Measurements from ENCODE around the gene FES. TPM values are rescaled to one million over a fixed set of nuclear protein-coding genes. Genes with fewer than 3 reads are reported as not detected.

Gene FES
- total and polyA plus RNA-seq, 4 donors: 11.6 to 68.3 (median 33.1) TPM

DNA sequence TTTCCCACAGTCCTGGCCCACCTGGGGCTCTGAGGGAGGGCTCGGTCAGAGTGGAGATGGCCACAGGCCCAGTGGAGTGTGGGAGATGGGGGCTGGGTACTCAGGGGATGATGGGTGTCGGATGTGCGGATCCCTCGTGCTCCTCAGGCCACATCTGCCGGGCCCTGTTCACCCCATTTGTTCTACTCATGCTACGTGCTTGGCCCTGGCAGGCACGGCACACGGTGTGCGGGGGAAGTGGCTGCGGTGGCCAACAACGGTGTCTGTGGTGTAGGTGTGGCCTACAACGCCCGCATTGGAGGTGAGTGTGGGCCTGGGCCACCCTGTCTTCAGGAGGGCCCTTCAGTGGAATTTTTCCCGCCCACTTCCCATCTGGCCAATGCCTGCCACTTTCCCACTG lies 7.0 kb upstream of the FES start:
- Histone ChIP-seq H3K27ac (ENCODE audit: low read depth in 1 of 2, low read length in 2 of 2) (no peak overlapping the region), H3K27me3 (ENCODE audit: control insufficient read depth in 1 of 2, insufficient read depth in 2 of 2, low read length in 1 of 2) (no peaks in the 10 kb centered on the region), H3K4me3 (ENCODE audit: low read length in 2 of 2) (no peak overlapping the region), H3K4me1 (ENCODE audit: control insufficient read depth in 1 of 2, insufficient read depth in 2 of 2, low read length in 2 of 2) (no peaks in the 10 kb centered on the region), H3K9me3 (ENCODE audit: control insufficient read depth, low read length) (no peaks in the 10 kb centered on the region), H3K36me3 (ENCODE audit: control insufficient read depth in 1 of 2, insufficient read depth in 2 of 2, low read length in 1 of 2) (peaks cover 6 to 12% of the 10 kb centered on the region in 2 donors)
- DNase-seq (no peak), ATAC-seq (ENCODE audit: low FRiP score) (no peak)
- WGBS, 2 donors: 92% methylated on average over 14 of the region's 14 CpGs
- intact Hi-C loops (cut with DNase I): no loop called here

DNA sequence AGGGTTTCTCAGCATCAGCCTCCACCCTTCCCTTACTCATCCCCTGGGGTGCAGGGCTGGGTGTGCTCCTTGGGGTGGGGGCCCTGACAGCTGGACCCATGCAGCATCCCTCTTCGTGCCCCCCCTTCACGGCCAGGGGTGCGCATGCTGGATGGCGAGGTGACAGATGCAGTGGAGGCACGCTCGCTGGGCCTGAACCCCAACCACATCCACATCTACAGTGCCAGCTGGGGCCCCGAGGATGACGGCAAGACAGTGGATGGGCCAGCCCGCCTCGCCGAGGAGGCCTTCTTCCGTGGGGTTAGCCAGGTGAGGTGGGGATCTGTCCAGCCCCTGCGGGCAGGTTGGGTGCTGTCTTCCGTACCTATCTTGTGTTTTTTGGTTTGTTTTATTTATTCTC lies 6.3 kb upstream of the FES start:
- Histone ChIP-seq H3K27ac (ENCODE audit: low read depth in 1 of 2, low read length in 2 of 2) (no peak overlapping the region), H3K4me3 (ENCODE audit: low read length in 2 of 2) (no peak overlapping the region), H3K27me3 (ENCODE audit: control insufficient read depth in 1 of 2, insufficient read depth in 2 of 2, low read length in 1 of 2) (no peaks in the 10 kb centered on the region), H3K9me3 (ENCODE audit: control insufficient read depth, low read length) (no peaks in the 10 kb centered on the region), H3K36me3 (ENCODE audit: control insufficient read depth in 1 of 2, insufficient read depth in 2 of 2, low read length in 1 of 2) (peaks cover 6 to 12% of the 10 kb centered on the region in 2 donors), H3K4me1 (ENCODE audit: control insufficient read depth in 1 of 2, insufficient read depth in 2 of 2, low read length in 2 of 2) (no peaks in the 10 kb centered on the region)
- WGBS, 2 donors: 93 to 95% methylated on average over 14 of the region's 14 CpGs
- no peak for ATAC-seq (ENCODE audit: low FRiP score)
- DNase-seq: no peak
- intact Hi-C loops (cut with DNase I): no loop called here

DNA sequence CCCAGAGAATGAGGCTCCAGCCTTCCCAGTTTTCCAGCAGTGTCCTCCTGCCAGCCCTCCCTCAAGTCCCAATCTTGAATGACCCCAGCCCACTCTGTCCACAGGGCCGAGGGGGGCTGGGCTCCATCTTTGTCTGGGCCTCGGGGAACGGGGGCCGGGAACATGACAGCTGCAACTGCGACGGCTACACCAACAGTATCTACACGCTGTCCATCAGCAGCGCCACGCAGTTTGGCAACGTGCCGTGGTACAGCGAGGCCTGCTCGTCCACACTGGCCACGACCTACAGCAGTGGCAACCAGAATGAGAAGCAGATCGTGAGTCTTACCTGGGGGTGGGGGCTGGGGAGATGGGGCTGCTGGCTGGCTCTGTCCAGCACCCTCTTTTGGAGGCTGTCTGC lies 5.6 kb upstream of the FES start:
- ATAC-seq (ENCODE audit: low FRiP score) (no peak), DNase-seq (no peak)
- H3K27me3 ChIP-seq (ENCODE audit: control insufficient read depth in 1 of 2, insufficient read depth in 2 of 2, low read length in 1 of 2): no peaks in the 10 kb centered on the region
- WGBS, 2 donors: 90 to 91% methylated on average over 15 of the region's 15 CpGs
- H3K27ac ChIP-seq (ENCODE audit: low read depth in 1 of 2, low read length in 2 of 2): no peak overlapping the region
- peaks cover 6 to 12% of the 10 kb centered on the region in 2 donors for H3K36me3 ChIP-seq (ENCODE audit: control insufficient read depth in 1 of 2, insufficient read depth in 2 of 2, low read length in 1 of 2)
- H3K9me3 ChIP-seq (ENCODE audit: control insufficient read depth, low read length): no peaks in the 10 kb centered on the region
- H3K4me3 ChIP-seq (ENCODE audit: low read length in 2 of 2): no peak overlapping the region
- intact Hi-C loops (cut with DNase I): no loop called here
- H3K4me1 ChIP-seq (ENCODE audit: control insufficient read depth in 1 of 2, insufficient read depth in 2 of 2, low read length in 2 of 2): no peaks in the 10 kb centered on the region

DNA sequence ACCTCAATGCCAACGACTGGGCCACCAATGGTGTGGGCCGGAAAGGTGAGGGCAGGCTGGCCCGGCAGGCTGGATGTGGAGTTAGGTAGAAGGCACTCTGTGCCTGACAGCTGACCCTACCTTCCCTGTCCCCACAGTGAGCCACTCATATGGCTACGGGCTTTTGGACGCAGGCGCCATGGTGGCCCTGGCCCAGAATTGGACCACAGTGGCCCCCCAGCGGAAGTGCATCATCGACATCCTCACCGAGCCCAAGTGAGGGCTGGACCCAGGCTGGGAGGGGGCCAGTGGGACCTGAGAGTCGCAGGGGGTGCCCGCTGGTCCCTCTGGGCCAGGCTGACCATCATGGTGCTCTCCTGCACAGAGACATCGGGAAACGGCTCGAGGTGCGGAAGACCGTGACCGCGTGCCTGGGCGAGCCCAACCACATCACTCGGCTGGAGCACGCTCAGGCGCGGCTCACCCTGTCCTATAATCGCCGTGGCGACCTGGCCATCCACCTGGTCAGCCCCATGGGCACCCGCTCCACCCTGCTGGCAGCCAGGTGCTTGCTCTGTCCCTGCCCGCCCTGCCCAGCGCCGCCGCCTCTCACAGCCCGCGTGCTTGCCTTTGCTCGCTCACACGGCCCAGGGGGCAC lies 4.5 kb upstream of the FES start:
- DNase-seq: no peak
- Histone ChIP-seq H3K36me3 (ENCODE audit: control insufficient read depth in 1 of 2, insufficient read depth in 2 of 2, low read length in 1 of 2) (peaks cover 6 to 12% of the 10 kb centered on the region in 2 donors), H3K4me1 (ENCODE audit: control insufficient read depth in 1 of 2, insufficient read depth in 2 of 2, low read length in 2 of 2) (no peaks in the 10 kb centered on the region), H3K27me3 (ENCODE audit: control insufficient read depth in 1 of 2, insufficient read depth in 2 of 2, low read length in 1 of 2) (no peaks in the 10 kb centered on the region), H3K27ac (ENCODE audit: low read depth in 1 of 2, low read length in 2 of 2) (no peak overlapping the region), H3K9me3 (ENCODE audit: control insufficient read depth, low read length) (no peaks in the 10 kb centered on the region), H3K4me3 (ENCODE audit: low read length in 2 of 2) (no peak overlapping the region)
- intact Hi-C loops (cut with DNase I): loop anchor here (10.0 kb wide), 2 partner anchors 165 to 565 kb away; partner anchors contain the start of gene BLM (in 1 of the 2)
- no peak for ATAC-seq (ENCODE audit: low FRiP score)
- WGBS, 2 donors: 92 to 94% methylated on average over 35 of the region's 35 CpGs

DNA sequence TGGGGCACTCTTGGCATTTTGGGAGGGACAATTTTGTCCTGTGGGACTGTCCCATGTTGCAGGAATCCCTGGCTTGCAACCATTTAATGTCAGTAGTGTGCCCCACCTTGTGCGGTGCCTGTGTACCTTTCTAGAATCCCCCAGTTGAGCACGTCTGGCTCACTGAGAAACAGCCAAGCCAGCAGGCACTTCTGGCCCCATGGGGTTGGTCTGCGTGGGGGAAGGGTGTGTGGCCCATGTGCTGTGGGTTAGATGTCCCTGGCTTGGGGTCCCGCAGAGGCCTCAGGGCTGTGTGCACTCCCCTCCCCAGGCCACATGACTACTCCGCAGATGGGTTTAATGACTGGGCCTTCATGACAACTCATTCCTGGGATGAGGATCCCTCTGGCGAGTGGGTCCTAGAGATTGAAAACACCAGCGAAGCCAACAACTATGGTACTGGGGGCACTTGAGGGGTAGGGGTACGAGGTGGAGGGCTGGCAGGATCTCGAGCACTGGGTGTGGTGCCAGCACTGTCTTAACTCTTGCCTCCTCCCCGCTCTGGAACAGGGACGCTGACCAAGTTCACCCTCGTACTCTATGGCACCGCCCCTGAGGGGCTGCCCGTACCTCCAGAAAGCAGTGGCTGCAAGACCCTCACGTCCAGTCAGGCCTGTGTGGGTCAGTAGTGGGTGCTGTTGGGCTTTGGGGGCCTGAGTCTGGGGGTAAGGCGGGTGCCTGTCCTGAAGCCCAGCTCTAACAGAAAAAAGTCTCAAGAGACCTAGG lies 3.7 kb upstream of the FES start:
- no peaks in the 10 kb centered on the region for H3K27me3 ChIP-seq (ENCODE audit: control insufficient read depth in 1 of 2, insufficient read depth in 2 of 2, low read length in 1 of 2)
- WGBS, 2 donors: 79 to 82% methylated on average over 16 of the region's 16 CpGs
- no peak for DNase-seq
- intact Hi-C loops (cut with DNase I): loop anchor here (10.0 kb wide), 2 partner anchors 166 to 566 kb away; partner anchors contain the start of gene BLM (in 1 of the 2)
- H3K36me3 ChIP-seq (ENCODE audit: control insufficient read depth in 1 of 2, insufficient read depth in 2 of 2, low read length in 1 of 2): peaks cover 6 to 12% of the 10 kb centered on the region in 2 donors
- no peaks in the 10 kb centered on the region for H3K4me1 ChIP-seq (ENCODE audit: control insufficient read depth in 1 of 2, insufficient read depth in 2 of 2, low read length in 2 of 2)
- H3K9me3 ChIP-seq (ENCODE audit: control insufficient read depth, low read length): no peaks in the 10 kb centered on the region
- H3K27ac ChIP-seq (ENCODE audit: low read depth in 1 of 2, low read length in 2 of 2): no peak overlapping the region
- no peak overlapping the region for H3K4me3 ChIP-seq (ENCODE audit: low read length in 2 of 2)
- ATAC-seq (ENCODE audit: low FRiP score): no peak

DNA sequence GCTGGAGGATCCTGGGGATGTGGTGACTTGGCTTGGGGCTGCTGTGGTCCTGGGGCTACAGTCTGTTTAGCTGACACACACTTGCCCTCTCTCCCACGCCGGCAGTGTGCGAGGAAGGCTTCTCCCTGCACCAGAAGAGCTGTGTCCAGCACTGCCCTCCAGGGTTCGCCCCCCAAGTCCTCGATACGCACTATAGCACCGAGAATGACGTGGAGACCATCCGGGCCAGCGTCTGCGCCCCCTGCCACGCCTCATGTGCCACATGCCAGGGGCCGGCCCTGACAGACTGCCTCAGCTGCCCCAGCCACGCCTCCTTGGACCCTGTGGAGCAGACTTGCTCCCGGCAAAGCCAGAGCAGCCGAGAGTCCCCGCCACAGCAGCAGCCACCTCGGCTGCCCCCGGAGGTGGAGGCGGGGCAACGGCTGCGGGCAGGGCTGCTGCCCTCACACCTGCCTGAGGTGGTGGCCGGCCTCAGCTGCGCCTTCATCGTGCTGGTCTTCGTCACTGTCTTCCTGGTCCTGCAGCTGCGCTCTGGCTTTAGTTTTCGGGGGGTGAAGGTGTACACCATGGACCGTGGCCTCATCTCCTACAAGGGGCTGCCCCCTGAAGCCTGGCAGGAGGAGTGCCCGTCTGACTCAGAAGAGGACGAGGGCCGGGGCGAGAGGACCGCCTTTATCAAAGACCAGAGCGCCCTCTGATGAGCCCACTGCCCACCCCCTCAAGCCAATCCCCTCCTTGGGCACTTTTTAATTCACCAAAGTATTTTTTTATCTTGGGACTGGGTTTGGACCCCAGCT lies 2.9 kb upstream of the FES start:
- no peaks in the 10 kb centered on the region for H3K4me1 ChIP-seq (ENCODE audit: control insufficient read depth in 1 of 2, insufficient read depth in 2 of 2, low read length in 2 of 2)
- ATAC-seq (ENCODE audit: low FRiP score) (no peak), DNase-seq (no peak)
- H3K36me3 ChIP-seq (ENCODE audit: control insufficient read depth in 1 of 2, insufficient read depth in 2 of 2, low read length in 1 of 2): peaks cover 3 to 11% of the 10 kb centered on the region in 2 donors
- no peaks in the 10 kb centered on the region for H3K27me3 ChIP-seq (ENCODE audit: control insufficient read depth in 1 of 2, insufficient read depth in 2 of 2, low read length in 1 of 2)
- intact Hi-C loops (cut with DNase I): loop anchor here (10.0 kb wide), 2 partner anchors 167 to 567 kb away; partner anchors contain the start of gene BLM (in 1 of the 2)
- no peak overlapping the region for H3K27ac ChIP-seq (ENCODE audit: low read depth in 1 of 2, low read length in 2 of 2)
- H3K9me3 ChIP-seq (ENCODE audit: control insufficient read depth, low read length): no peaks in the 10 kb centered on the region
- no peak overlapping the region for H3K4me3 ChIP-seq (ENCODE audit: low read length in 2 of 2)
- WGBS, 2 donors: 78 to 80% methylated on average over 35 of the region's 35 CpGs

DNA sequence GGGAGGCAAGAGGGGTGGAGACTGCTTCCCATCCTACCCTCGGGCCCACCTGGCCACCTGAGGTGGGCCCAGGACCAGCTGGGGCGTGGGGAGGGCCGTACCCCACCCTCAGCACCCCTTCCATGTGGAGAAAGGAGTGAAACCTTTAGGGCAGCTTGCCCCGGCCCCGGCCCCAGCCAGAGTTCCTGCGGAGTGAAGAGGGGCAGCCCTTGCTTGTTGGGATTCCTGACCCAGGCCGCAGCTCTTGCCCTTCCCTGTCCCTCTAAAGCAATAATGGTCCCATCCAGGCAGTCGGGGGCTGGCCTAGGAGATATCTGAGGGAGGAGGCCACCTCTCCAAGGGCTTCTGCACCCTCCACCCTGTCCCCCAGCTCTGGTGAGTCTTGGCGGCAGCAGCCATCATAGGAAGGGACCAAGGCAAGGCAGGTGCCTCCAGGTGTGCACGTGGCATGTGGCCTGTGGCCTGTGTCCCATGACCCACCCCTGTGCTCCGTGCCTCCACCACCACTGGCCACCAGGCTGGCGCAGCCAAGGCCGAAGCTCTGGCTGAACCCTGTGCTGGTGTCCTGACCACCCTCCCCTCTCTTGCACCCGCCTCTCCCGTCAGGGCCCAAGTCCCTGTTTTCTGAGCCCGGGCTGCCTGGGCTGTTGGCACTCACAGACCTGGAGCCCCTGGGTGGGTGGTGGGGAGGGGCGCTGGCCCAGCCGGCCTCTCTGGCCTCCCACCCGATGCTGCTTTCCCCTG lies 2.2 kb upstream of the FES start:
- ATAC-seq (ENCODE audit: low FRiP score) (no peak), DNase-seq (no peak)
- intact Hi-C loops (cut with DNase I): loop anchor here (10.0 kb wide), 2 partner anchors 167 to 567 kb away; partner anchors contain the start of gene BLM (in 1 of the 2)
- no peaks in the 10 kb centered on the region for H3K4me1 ChIP-seq (ENCODE audit: control insufficient read depth in 1 of 2, insufficient read depth in 2 of 2, low read length in 2 of 2)
- no peak overlapping the region for H3K4me3 ChIP-seq (ENCODE audit: low read length in 2 of 2)
- no peak overlapping the region for H3K27ac ChIP-seq (ENCODE audit: low read depth in 1 of 2, low read length in 2 of 2)
- H3K9me3 ChIP-seq (ENCODE audit: control insufficient read depth, low read length): no peaks in the 10 kb centered on the region
- H3K27me3 ChIP-seq (ENCODE audit: control insufficient read depth in 1 of 2, insufficient read depth in 2 of 2, low read length in 1 of 2): no peaks in the 10 kb centered on the region
- H3K36me3 ChIP-seq (ENCODE audit: control insufficient read depth in 1 of 2, insufficient read depth in 2 of 2, low read length in 1 of 2): peaks cover 0 to 7% of the 10 kb centered on the region in 2 donors
- 84 to 86% methylated on average over 16 to 19 of the region's 19 CpGs for WGBS, 2 donors
